SJCRH30 (cell line): ENCODE results near the gene MYADML2. TPM values are rescaled to one million over a fixed set of nuclear protein-coding genes. Genes with fewer than 3 reads are reported as not detected.
A peak's percentile ranks its signal among the peaks of the same experiment; 100 is the strongest.
"Not testable (repeated sequence)": the region's sequence is repeated elsewhere in the genome, so short reads cannot be mapped to it uniquely, and the experiment has no call there.

Experiments
- DNase-seq, 2 experiments: peaks; one replicate each; pipeline ENCODE4 v3.0.0-alpha.2; 2015 to 2020
- H3K27ac ChIP-seq: fragments of 250-450 bp; sonication (Bioruptor Pico); 2 replicates; pipeline ENCODE4 v1.5.1; 2020; ENCODE audit warnings: mild to moderate bottlenecking, moderate library complexity
- H3K27me3 ChIP-seq: fragments of 250-450 bp; sonication (Bioruptor Pico); 2 replicates; pipeline ENCODE4 v1.5.1; 2020; ENCODE audit warnings: mild to moderate bottlenecking, moderate library complexity
- H3K36me3 ChIP-seq: fragments of 250-450 bp; sonication (Bioruptor Pico); 2 replicates; pipeline ENCODE4 v1.5.1; 2020; ENCODE audit warnings: mild to moderate bottlenecking, moderate library complexity
- H3K4me1 ChIP-seq: fragments of 250-450 bp; sonication (Bioruptor Pico); 2 replicates; pipeline ENCODE4 v1.5.1; 2020; ENCODE audit warnings: mild to moderate bottlenecking, moderate library complexity
- H3K4me3 ChIP-seq: fragments of 250-450 bp; sonication (Bioruptor Pico); 2 replicates; pipeline ENCODE4 v1.5.1; 2020; ENCODE audit warnings: mild to moderate bottlenecking, moderate library complexity
- H3K9me3 ChIP-seq: fragments of 250-450 bp; sonication (Bioruptor Pico); replicated peaks from 2 replicates; pipeline ENCODE4 v1.5.1; 2020; ENCODE audit warnings: mild to moderate bottlenecking, moderate library complexity
- total RNA-seq: library from RNA; depleted of rRNA; stranded (reverse); fragments of >200 nt; shearing (Covaris generic); gene quantifications from 2 replicates; pipeline ENCODE4 v1.2.3, GENCODE V29; 2014

The MYADML2 gene
- total RNA-seq, 1 experiment from 2014 or later, result 0.85 TPM

DNA sequence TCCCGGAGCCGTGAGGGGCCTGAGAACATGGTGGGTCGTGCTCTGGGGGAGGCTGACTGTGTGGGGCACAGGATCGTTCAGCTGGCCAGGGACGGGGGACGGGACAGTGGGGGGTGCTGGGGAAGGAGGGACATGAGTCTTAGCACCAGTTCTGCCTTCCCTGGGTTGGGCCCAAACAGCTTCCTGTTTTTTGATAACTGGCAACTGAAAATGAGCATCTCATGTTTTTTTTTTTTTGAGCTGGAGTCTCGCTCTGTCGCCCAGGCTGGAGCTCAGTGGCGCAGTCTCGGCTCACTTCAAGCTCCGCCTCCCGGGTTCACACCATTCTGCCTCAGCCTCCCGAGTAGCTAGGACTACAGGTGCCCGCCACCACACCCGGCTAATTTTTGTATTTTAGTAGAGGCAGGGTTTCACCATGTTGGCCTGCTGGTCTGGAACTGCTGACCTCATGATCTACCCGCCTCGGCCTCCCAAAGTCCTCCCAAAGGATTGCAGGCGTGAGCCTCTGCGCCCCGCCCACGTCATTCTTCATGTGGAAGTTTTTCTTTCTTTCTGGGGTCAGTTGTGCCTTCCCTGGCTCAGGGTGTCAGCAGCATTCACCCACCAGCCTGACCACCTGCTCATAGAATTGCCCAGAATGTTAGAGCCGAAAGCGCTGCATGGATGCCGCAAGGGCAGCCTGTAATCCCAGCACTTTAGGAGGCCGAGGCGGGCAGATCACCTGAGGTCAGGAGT, 36.8 kb upstream of the MYADML2 start:
- no peaks in the 10 kb centered on the region for H3K9me3 ChIP-seq
- peaks cover 24% of the 10 kb centered on the region for H3K36me3 ChIP-seq
- H3K27ac ChIP-seq, result no peak overlapping the region
- no peak for DNase-seq
- 0 out of 2 replicates have a peak, but pooled peaks cover 5% of the 10 kb centered on the region for H3K4me1 ChIP-seq
- H3K4me3 ChIP-seq, result no peak overlapping the region
- H3K27me3 ChIP-seq, result no peaks in the 10 kb centered on the region

DNA sequence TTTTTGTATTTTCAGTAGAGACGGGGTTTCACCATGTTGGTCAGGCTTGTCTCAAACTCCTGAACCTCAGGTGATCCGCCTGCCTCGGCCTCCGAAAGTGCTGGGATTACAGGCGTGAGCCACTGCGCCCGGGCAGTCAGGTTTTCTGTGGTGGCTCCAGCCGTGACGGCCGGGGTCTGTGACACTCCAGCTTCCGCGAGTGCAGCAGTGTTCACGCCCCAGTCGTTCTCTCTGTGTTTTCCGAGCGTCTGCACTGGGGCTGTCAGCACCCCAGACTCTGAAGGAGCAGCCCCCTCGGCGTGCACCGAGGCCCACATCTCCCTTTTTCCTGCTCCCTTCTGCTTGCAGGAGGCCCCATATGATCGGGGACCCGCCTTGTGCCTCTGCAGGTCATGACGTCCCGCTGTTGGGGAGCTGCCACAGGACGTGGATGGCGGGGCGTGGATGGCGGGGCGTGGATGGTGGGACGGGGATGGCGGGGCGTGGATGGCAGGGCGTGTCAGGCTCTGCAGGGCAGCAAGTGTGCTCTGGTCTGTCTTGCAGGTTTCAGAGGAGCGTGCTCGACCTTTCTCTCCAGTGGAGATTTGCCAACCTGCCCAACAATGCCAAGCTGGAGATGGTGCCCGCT, 36.1 kb upstream of the MYADML2 start:
- no peak overlapping the region for H3K27ac ChIP-seq
- H3K4me1 ChIP-seq, result 0 out of 2 replicates have a peak, but pooled peaks cover 3% of the 10 kb centered on the region
- H3K27me3 ChIP-seq, result no peaks in the 10 kb centered on the region
- H3K9me3 ChIP-seq, result no peaks in the 10 kb centered on the region
- DNase-seq, result no peak
- H3K36me3 ChIP-seq, result peaks cover 24% of the 10 kb centered on the region
- H3K4me3 ChIP-seq, result no peak overlapping the region

DNA sequence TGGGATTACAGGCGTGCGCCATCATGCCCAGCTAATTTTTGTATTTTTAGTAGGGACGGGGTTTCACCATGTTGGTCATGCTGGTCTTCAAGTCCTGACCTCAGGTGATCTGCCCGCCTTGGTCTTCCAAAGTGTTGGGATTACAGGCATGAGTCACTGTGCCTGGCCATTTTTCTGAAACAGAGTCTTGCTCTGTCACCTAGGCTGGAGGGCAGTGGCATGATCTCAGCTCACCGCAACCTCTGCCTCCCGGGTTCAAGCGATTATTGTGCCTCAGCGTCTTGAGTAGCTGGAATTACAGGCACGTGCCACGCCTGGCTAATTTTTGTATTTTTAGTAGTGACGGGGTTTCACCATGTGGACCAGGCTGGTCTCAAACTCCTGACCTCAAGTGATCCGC, 34.5 kb upstream of the MYADML2 start:
- H3K9me3 ChIP-seq, H3K4me3 ChIP-seq, DNase-seq, H3K4me1 ChIP-seq, H3K27me3 ChIP-seq, H3K27ac ChIP-seq: not testable (repeated sequence)
- H3K36me3 ChIP-seq, result peaks cover 24% of the 10 kb centered on the region

DNA sequence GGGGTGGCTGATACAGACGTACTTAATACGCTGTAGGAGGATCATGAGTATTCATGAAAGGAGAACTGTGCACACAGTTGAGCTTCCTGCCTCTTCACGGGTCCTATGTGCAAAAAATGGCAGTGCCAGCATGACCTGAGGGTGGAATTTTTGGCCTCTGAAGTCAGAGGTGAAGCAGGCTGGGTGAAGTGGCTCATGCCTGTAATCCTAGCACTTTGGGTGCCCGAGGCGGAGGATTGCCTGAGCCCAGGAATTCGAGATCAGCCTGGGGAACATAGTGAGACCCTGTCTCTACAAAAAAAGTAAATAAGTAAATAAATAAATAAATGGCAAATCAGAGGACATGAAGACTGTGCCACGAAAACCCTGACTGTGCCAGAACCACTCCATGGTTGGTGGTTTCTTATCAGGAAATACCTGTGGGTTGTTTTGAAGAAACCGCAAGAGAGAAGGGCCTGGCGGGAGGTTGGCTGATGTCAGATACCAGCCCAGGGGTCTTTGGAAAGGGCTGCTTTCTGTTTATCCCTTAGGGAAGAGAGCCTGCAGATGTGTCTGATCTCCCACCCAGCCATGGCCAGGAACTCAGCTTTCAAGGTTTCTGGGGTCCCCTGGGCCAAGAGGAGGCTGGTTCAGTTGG, 33.8 kb upstream of the MYADML2 start:
- peaks cover 12% of the 10 kb centered on the region for H3K4me1 ChIP-seq
- H3K9me3 ChIP-seq, result no peaks in the 10 kb centered on the region
- DNase-seq, result no peak
- no peak overlapping the region for H3K4me3 ChIP-seq
- H3K27me3 ChIP-seq, result no peaks in the 10 kb centered on the region
- H3K27ac ChIP-seq, result no peak overlapping the region
- H3K36me3 ChIP-seq, result peaks cover 17% of the 10 kb centered on the region

DNA sequence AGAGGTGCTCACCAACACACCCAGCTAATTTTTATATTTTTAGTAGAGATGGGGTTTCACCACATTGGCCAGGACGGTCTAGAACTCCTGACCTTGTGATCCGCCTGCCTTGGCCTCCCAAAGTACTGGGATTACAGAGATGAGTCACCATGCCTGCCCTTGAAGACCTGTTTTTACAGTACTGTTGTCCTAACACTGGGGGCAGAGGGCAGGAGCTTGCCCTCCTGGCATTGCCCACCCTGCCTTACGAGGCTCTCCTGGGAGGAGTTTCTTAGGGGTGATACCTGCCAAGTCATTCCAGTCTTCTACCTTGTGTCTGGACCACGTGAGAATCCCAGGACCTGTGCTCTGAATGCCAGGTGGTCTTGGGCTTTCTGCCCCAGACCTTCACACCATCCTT, 33.1 kb upstream of the MYADML2 start:
- H3K27me3 ChIP-seq, result no peaks in the 10 kb centered on the region
- H3K27ac ChIP-seq, result no peak overlapping the region
- peaks cover 10% of the 10 kb centered on the region for H3K36me3 ChIP-seq
- no peaks in the 10 kb centered on the region for H3K9me3 ChIP-seq
- no peak for DNase-seq
- H3K4me3 ChIP-seq, result no peak overlapping the region
- peaks cover 12% of the 10 kb centered on the region for H3K4me1 ChIP-seq

DNA sequence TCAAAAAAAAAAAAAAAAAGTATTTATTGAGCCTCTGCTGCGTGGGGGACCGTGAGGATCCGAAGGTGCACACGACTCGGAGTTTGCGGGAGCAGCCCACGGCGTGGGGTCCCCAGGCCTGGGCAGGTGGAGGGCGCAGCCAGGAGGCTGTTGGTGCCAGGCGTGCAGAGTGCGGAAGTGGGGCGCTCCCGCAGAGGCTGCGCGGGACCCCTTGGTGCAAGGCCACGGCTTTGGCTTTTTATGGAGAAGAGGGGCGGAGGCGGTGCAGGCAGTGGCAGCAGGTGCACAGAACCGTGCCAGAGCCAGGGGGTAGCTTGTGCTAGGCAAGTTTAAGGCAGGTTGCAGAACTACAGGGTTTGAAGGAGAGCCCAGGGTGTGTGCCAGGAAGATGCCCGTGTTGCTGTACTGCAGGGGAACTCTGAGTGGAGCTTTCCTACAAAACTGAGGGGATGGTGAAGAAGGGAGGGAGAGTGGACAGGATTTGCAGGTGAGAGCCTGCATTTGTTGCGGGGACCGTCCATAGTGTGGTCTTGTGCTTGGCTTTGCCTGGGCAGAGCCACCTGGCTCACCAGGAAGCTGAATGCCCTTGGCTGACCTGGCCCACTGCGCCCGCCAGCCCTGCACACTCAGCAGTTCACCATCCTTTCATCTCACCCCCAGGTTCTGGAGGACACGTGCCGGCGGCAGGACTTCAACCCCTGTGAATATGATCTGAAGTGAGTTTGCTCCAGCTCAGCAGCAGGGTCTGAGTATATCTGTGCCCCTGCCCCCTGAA, 31.7 kb upstream of the MYADML2 start:
- no peak overlapping the region for H3K27ac ChIP-seq
- peaks cover 12% of the 10 kb centered on the region for H3K4me1 ChIP-seq
- no peak for DNase-seq
- no peaks in the 10 kb centered on the region for H3K9me3 ChIP-seq
- no peak overlapping the region; the same call in 1 of the 2 replicates for H3K4me3 ChIP-seq
- H3K27me3 ChIP-seq, result no peaks in the 10 kb centered on the region
- H3K36me3 ChIP-seq, result no peaks in the 10 kb centered on the region; the same call in 1 of the 2 replicates

DNA sequence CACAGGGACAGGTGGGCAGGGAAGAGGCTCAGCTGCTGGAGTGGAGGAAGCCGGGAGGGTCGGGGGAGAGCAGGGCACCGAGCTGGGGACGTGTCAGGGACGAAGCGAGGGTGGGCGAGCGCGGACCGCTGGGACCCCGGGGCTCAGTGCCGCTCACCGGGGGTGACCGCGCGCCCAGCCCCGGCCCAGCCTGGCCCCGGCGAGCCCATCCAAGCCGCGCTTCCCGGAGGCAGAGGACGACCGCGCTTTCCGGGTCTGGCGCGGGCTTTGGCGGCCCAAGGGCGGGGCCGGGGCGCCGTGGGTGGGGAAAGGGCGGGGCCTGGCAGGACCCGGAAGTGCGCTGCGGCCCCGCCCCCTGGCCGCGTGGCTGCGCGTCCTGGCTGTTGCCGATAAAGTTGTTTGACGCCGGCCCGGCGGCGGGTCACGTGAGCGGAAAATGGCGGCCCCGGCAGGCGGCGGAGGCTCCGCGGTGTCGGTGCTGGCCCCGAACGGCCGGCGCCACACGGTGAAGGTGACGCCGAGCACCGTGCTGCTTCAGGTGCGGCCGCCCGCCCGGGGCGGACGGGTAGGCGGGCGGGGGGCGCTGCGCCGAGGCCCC, 30.3 kb upstream of the MYADML2 start, which contains the start of gene ASPSCR1:
TSS of gene ASPSCR1 (plus strand) at position 419 of the 598 bp plus-strand sequence. CDS start at position 437, 18 bp downstream.
- Histone ChIP-seq H3K4me3 (peak within 1 kb of the TSS; percentile 85), H3K27me3 (no peaks in the 10 kb centered on the region), H3K9me3 (peaks cover 3% of the 10 kb centered on the region), H3K27ac (peak within 1 kb of the TSS; percentile 80), H3K36me3 (no peaks in the 10 kb centered on the region; the same call in 1 of the 2 replicates), H3K4me1 (peaks cover 12% of the 10 kb centered on the region)
- DNase-seq, result peak; percentile 97 to 98

DNA sequence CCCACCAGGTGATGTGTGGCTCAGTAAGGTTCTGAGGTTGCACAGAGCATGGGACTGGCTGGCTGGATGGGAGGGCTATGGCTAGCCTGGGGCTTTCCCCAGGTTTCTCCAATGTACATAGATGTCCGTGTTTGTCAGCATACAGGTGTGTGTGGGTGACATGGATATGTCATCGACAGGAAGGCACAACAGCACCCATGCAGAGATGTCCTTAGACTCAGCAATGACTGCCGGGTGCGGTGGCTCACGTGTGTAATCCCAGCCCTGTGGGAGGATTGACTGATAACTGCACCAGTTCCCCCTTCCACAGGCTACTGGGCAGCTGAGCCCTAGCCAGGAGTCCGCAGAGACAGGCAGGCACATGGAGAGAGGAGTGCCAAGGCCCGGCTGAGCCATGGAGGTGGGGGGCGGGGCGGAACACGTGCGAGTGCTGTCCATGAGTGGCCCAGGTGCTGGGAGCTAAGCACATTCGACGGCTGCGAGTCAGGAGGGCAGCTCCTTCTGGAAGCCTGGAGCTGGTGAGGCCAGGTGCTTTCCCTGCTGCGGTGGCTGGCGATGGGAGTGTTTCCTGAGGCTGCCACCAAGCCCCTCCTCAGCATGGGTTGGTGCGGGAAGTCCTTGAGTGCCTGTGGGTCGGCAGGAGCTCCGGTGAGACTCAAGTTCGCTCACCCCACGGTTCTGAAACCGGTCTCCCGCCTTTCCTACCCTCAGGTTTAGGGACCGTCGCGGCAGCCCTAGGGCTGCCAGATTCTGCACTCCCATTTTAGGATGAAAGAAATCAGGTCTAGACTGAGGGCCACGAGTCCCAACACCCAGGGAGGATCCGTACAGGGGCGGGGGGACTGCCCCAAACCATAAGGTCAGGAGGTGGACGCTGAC, 29.5 kb upstream of the MYADML2 start:
- H3K27me3 ChIP-seq, result no peaks in the 10 kb centered on the region
- DNase-seq, result peak; percentile 66 to 68
- H3K27ac ChIP-seq, result peak overlapping the region; percentile 80
- peak overlapping the region; percentile 85 for H3K4me3 ChIP-seq
- H3K9me3 ChIP-seq, result peaks cover 3% of the 10 kb centered on the region
- H3K36me3 ChIP-seq, result no peaks in the 10 kb centered on the region; the same call in 1 of the 2 replicates
- H3K4me1 ChIP-seq, result peaks cover 10% of the 10 kb centered on the region

DNA sequence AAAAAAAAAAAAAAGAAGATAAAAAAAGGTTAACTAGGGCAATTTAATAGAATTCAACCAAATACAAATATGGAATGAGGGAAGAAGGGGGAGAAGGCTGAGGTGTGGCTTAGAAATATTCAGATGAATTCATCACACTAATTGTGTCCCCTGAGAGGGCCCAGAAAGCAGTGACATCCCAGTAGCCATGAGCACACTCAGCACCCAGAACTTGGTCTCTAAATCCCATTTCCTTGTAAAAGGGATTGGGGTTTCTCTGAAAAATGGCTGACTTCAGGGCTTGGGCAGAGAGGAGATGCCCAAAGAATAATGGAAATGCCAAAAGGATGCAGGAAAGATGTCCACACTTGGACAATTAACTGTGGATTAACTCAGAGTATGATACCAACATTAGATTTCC, 26.4 kb upstream of the MYADML2 start:
- no peak for DNase-seq
- Histone ChIP-seq H3K4me1 (peaks cover 9% of the 10 kb centered on the region), H3K36me3 (no peaks in the 10 kb centered on the region), H3K27me3 (no peaks in the 10 kb centered on the region), H3K27ac (no peak overlapping the region), H3K4me3 (no peak overlapping the region), H3K9me3 (peaks cover 3% of the 10 kb centered on the region)

DNA sequence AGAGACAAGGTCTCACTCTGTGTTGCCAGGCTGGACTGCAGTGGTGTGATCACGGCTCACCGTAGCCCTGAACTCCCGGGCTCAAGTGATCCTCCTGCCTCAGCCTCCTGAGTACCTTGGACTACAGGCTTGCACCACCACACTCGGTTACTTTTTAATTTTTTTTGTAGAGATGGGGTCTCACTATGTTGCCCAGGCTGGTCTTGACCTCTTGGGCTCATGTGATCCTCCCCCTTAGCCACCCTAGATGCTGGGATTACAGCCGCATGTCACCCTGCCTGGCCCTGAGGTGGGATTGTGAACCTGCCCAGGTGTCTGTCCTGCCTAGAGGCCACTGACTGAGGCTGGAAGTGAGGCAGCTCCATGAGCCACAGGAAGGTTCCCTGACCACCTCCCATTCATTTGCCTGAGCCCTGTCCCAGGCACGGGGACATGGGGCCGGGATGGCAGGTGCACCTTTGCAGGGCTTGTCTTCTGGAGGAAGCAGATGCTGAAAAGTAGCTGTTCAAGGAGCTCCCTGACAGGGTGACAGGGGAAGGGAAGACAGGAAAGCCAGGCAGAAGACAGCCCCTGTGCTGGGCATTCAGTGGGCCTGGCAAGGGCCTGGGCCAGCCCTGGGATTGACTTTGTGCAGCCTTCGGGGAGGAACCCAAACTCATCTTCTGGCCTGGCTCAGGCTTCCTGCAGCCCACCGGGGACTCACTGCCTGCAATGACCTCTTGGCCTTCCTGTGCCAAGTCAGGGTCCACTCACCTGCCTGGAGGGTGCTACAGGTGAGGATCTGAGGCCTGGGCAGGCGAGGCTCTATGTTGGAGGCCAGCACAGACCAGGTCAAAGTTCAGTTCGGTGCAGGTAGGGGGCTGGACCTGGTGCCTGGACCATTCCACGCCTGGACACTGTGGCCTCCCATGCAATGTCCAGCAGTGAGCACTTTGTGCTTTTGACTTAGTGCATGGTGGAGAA, 22.1 kb upstream of the MYADML2 start:
- Histone ChIP-seq H3K4me1 (peaks cover 16% of the 10 kb centered on the region), H3K36me3 (no peaks in the 10 kb centered on the region), H3K27me3 (no peaks in the 10 kb centered on the region), H3K4me3 (no peak overlapping the region), H3K9me3 (peaks cover 3% of the 10 kb centered on the region), H3K27ac (no peak overlapping the region)
- no peak for DNase-seq

DNA sequence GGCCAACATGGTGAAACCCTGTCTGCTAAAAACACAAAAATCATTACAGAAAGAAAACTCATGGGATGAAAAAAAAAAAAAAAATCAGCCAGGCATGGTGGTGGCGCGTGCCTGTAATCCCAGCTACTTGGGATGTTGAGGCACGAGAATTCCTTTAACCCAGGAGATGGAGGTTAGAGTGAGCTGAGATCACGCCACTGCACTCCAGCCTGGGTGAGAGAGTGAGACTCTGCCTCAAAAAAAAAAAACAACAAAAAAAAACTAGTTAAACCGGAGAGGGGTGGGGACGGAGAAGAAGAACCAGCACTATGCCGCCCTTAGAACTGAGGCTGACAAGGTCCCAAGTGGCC, 21.3 kb upstream of the MYADML2 start:
- Histone ChIP-seq H3K36me3 (no peaks in the 10 kb centered on the region), H3K4me1 (peaks cover 22% of the 10 kb centered on the region), H3K9me3 (no peaks in the 10 kb centered on the region; the same call in 1 of the 2 replicates), H3K27me3 (no peaks in the 10 kb centered on the region), H3K27ac (peak overlapping the region; percentile 88), H3K4me3 (peak overlapping the region; percentile 50)
- DNase-seq, result no peak

DNA sequence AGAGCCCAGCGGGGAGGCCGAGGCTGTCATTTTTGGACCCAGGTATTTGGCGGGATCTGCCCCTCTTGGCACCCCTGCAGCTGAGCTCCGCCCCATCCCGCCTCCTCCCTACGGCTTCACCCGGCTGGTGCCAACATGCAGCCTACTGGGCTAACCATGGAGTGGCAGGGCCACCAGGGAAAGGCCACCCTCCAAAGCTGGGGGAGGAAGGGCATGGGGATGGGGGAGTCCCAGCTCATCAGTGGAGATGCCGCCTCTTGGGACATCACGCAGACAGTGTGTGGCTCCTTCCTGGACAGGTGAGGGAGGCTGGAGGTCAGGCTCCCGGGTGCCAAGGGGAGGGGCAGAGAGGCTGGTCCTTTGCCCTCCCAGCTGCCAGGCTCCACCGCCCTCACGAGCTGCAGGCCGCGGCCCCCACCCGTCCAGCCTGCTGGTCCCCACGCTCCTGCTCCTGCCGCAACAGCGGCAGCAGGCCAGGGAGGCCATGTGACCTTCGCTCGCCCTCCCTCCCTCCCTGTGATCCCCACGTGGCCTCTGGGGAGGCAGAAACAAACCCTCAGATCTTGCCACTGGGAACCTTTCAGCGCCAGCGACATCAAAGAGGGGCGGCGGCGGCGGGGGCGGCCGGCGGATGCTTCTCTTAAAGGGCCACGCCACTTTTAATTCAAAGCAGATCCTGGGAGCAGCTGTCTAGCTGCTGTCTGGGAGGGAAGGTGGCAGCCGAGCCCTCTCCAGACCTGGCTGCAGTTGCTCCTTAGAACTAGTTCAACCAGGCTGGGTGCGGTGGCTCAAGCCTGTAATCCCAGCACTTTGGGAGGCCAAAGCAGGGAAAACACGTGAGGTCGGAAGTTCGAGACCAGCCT, 20.7 kb upstream of the MYADML2 start:
- no peaks in the 10 kb centered on the region for H3K9me3 ChIP-seq
- no peaks in the 10 kb centered on the region; the same call in 1 of the 2 replicates for H3K27me3 ChIP-seq
- H3K27ac ChIP-seq, result peak overlapping the region; percentile 88
- no peaks in the 10 kb centered on the region for H3K36me3 ChIP-seq
- DNase-seq, result peak; percentile 100
- H3K4me1 ChIP-seq, result peaks cover 28% of the 10 kb centered on the region
- H3K4me3 ChIP-seq, result peak overlapping the region; percentile 50
